ENCODE data around the gene PRDM16. TPM values are rescaled to one million over a fixed set of nuclear protein-coding genes. Genes with fewer than 3 reads are reported as not detected.

Gene PRDM16
- total RNA-seq, 2 donors from 2014 or later: not detected

GRCh38 chr1:3323021-3323795, 254.2 kb downstream of the PRDM16 start:
- no peak for ATAC-seq (replicated peaks)
- H3K27me3 Mint-ChIP-seq: peaks cover 4% of the 10 kb centered on the region
- H3K4me1 Mint-ChIP-seq: peaks cover 4% of the 10 kb centered on the region
- H3K27ac Mint-ChIP-seq: no peak overlapping the region
- no peaks in the 10 kb centered on the region for H3K36me3 Mint-ChIP-seq (ENCODE audit: low read depth)
- H3K4me3 Mint-ChIP-seq: no peak overlapping the region
- H3K9me3 Mint-ChIP-seq: no peaks in the 10 kb centered on the region

- no peaks in the 10 kb centered on the region for H3K9me3 Mint-ChIP-seq
- no peaks in the 10 kb centered on the region for H3K36me3 Mint-ChIP-seq (ENCODE audit: low read depth)
- H3K27me3 Mint-ChIP-seq: peaks cover 4% of the 10 kb centered on the region
- no peak overlapping the region for H3K27ac Mint-ChIP-seq
- H3K4me1 Mint-ChIP-seq: peaks cover 4% of the 10 kb centered on the region
- no peak overlapping the region for H3K4me3 Mint-ChIP-seq
- ATAC-seq (replicated peaks): no peak
These were observed 255.0 kb downstream of the PRDM16 start for GRCh38 chr1:3323796-3324703.

GRCh38 chr1:3324704-3325535, 255.9 kb downstream of the PRDM16 start:
- no peaks in the 10 kb centered on the region for H3K9me3 Mint-ChIP-seq
- H3K27ac Mint-ChIP-seq: no peak overlapping the region
- H3K36me3 Mint-ChIP-seq (ENCODE audit: low read depth): no peaks in the 10 kb centered on the region
- no peak for ATAC-seq (replicated peaks)
- peaks cover 4% of the 10 kb centered on the region for H3K27me3 Mint-ChIP-seq
- no peak overlapping the region for H3K4me3 Mint-ChIP-seq
- peaks cover 4% of the 10 kb centered on the region for H3K4me1 Mint-ChIP-seq

- Mint-ChIP-seq H3K9me3 (no peaks in the 10 kb centered on the region), H3K36me3 (ENCODE audit: low read depth) (no peaks in the 10 kb centered on the region), H3K4me3 (no peak overlapping the region), H3K27me3 (peaks cover 4% of the 10 kb centered on the region), H3K27ac (no peak overlapping the region), H3K4me1 (no peaks in the 10 kb centered on the region)
- ATAC-seq (replicated peaks): no peak
These were observed 257.7 kb downstream of the PRDM16 start for GRCh38 chr1:3326516-3327388.

GRCh38 chr1:3327389-3327702, 258.3 kb downstream of the PRDM16 start:
- H3K36me3 Mint-ChIP-seq (ENCODE audit: low read depth): no peaks in the 10 kb centered on the region
- ATAC-seq (replicated peaks): no peak

GRCh38 chr1:3327936-3328590, 259.1 kb downstream of the PRDM16 start:
- no peak overlapping the region for H3K4me3 Mint-ChIP-seq
- H3K4me1 Mint-ChIP-seq: no peaks in the 10 kb centered on the region
- H3K9me3 Mint-ChIP-seq: no peaks in the 10 kb centered on the region
- no peaks in the 10 kb centered on the region for H3K36me3 Mint-ChIP-seq (ENCODE audit: low read depth)
- H3K27ac Mint-ChIP-seq: no peak overlapping the region
- peaks cover 9% of the 10 kb centered on the region for H3K27me3 Mint-ChIP-seq
- ATAC-seq (replicated peaks): no peak

More at GRCh38 chr1:3327389-3327702, 258.3 kb downstream of the PRDM16 start:
- Mint-ChIP-seq H3K27me3 (peaks cover 4% of the 10 kb centered on the region), H3K27ac (no peak overlapping the region), H3K4me1 (no peaks in the 10 kb centered on the region), H3K4me3 (no peak overlapping the region), H3K9me3 (no peaks in the 10 kb centered on the region)

GRCh38 chr1:3329640-3330281, 260.8 kb downstream of the PRDM16 start:
- Mint-ChIP-seq H3K4me1 (no peaks in the 10 kb centered on the region), H3K9me3 (no peaks in the 10 kb centered on the region), H3K4me3 (no peak overlapping the region), H3K27ac (no peak overlapping the region), H3K36me3 (ENCODE audit: low read depth) (no peaks in the 10 kb centered on the region), H3K27me3 (peaks cover 9% of the 10 kb centered on the region)
- ATAC-seq (replicated peaks): no peak

- Mint-ChIP-seq H3K4me1 (no peaks in the 10 kb centered on the region), H3K27me3 (peaks cover 9% of the 10 kb centered on the region), H3K4me3 (no peak overlapping the region), H3K27ac (no peak overlapping the region), H3K9me3 (no peaks in the 10 kb centered on the region), H3K36me3 (ENCODE audit: low read depth) (no peaks in the 10 kb centered on the region)
- ATAC-seq (replicated peaks): no peak
These were observed 261.8 kb downstream of the PRDM16 start for GRCh38 chr1:3330771-3331245.

- Mint-ChIP-seq H3K27me3 (peaks cover 5% of the 10 kb centered on the region), H3K27ac (no peak overlapping the region)
These were observed 262.6 kb downstream of the PRDM16 start for GRCh38 chr1:3331564-3331963.

GRCh38 chr1:3332043-3332442, 263.0 kb downstream of the PRDM16 start:
- Mint-ChIP-seq H3K27ac (no peak overlapping the region), H3K4me3 (no peak overlapping the region), H3K27me3 (peaks cover 5% of the 10 kb centered on the region), H3K9me3 (no peaks in the 10 kb centered on the region), H3K4me1 (no peaks in the 10 kb centered on the region), H3K36me3 (ENCODE audit: low read depth) (no peaks in the 10 kb centered on the region)
- no peak for ATAC-seq (replicated peaks)

More at GRCh38 chr1:3331564-3331963, 262.6 kb downstream of the PRDM16 start:
- no peaks in the 10 kb centered on the region for H3K36me3 Mint-ChIP-seq (ENCODE audit: low read depth)
- no peaks in the 10 kb centered on the region for H3K4me1 Mint-ChIP-seq
- ATAC-seq (replicated peaks): no peak
- no peaks in the 10 kb centered on the region for H3K9me3 Mint-ChIP-seq
- H3K4me3 Mint-ChIP-seq: no peak overlapping the region

- Mint-ChIP-seq H3K27me3 (peaks cover 5% of the 10 kb centered on the region), H3K27ac (no peak overlapping the region)
These were observed 263.7 kb downstream of the PRDM16 start for GRCh38 chr1:3332662-3333061.

GRCh38 chr1:3333903-3334302, 264.9 kb downstream of the PRDM16 start:
- Mint-ChIP-seq H3K4me1 (no peaks in the 10 kb centered on the region), H3K9me3 (no peaks in the 10 kb centered on the region)

More at GRCh38 chr1:3332662-3333061, 263.7 kb downstream of the PRDM16 start:
- Mint-ChIP-seq H3K4me3 (no peak overlapping the region), H3K9me3 (no peaks in the 10 kb centered on the region), H3K4me1 (no peaks in the 10 kb centered on the region), H3K36me3 (ENCODE audit: low read depth) (no peaks in the 10 kb centered on the region)
- no peak for ATAC-seq (replicated peaks)

GRCh38 chr1:3334366-3334765, 265.4 kb downstream of the PRDM16 start:
- Mint-ChIP-seq H3K36me3 (ENCODE audit: low read depth) (no peaks in the 10 kb centered on the region), H3K27ac (no peak overlapping the region), H3K4me3 (no peak overlapping the region), H3K9me3 (no peaks in the 10 kb centered on the region), H3K4me1 (no peaks in the 10 kb centered on the region), H3K27me3 (peaks cover 5% of the 10 kb centered on the region)
- no peak for ATAC-seq (replicated peaks)

More at GRCh38 chr1:3333903-3334302, 264.9 kb downstream of the PRDM16 start:
- ATAC-seq (replicated peaks): no peak
- H3K36me3 Mint-ChIP-seq (ENCODE audit: low read depth): no peaks in the 10 kb centered on the region
- peaks cover 5% of the 10 kb centered on the region for H3K27me3 Mint-ChIP-seq
- H3K4me3 Mint-ChIP-seq: no peak overlapping the region
- H3K27ac Mint-ChIP-seq: no peak overlapping the region

All from activated T-helper 17 cell treated with anti-CD3 and anti-CD28 coated beads, Interleukin-2, amount 50 U/mL, for 72 hours (primary cell).